SK-N-DZ (cell line): ENCODE data around the gene RAB1A.
A peak's percentile ranks its signal among the peaks of the same experiment; 100 is the strongest.
"Not testable (repeated sequence)": the region's sequence is repeated elsewhere in the genome, so short reads cannot be mapped to it uniquely, and the experiment has no call there.

ENCODE experiments used
- DNase-seq: peaks from one replicate; pipeline ENCODE4 v3.0.0-alpha.2; 2015; ENCODE audit warnings: low spot score

RAB1A gene

GRCh38 chr2:65136253-65136652 lies 6.3 kb upstream of the RAB1A start:
- DNase-seq, result no peak

- no peak for DNase-seq
Measured at GRCh38 chr2:65134158-65134557, 4.3 kb upstream of the RAB1A start.

- no peak for DNase-seq
Measured at GRCh38 chr2:65133626-65134025, 3.7 kb upstream of the RAB1A start.

GRCh38 chr2:65132930-65133329 lies 3.0 kb upstream of the RAB1A start:
- not testable (repeated sequence) for DNase-seq

- no peak for DNase-seq
Measured at GRCh38 chr2:65130664-65131175, 814 bp upstream of the RAB1A start.

- peak; percentile 12 for DNase-seq
Measured at GRCh38 chr2:65129286-65129825, 550 bp downstream of the RAB1A start.

GRCh38 chr2:65128297-65129190 lies 1.4 kb downstream of the RAB1A start:
- DNase-seq, result no peak

- DNase-seq, result not testable (repeated sequence)
Measured at GRCh38 chr2:65125457-65125856, 4.4 kb downstream of the RAB1A start.

- no peak for DNase-seq
Measured at GRCh38 chr2:65122313-65122712, 7.6 kb downstream of the RAB1A start.

- DNase-seq, result no peak
Measured at GRCh38 chr2:65120990-65121693, 8.8 kb downstream of the RAB1A start.

GRCh38 chr2:65116645-65117044 lies 13.3 kb downstream of the RAB1A start:
- no peak for DNase-seq

GRCh38 chr2:65114921-65115320 lies 15.0 kb downstream of the RAB1A start:
- DNase-seq, result no peak

GRCh38 chr2:65113816-65114215 lies 16.1 kb downstream of the RAB1A start:
- no peak for DNase-seq

- no peak for DNase-seq
Measured at GRCh38 chr2:65113229-65113628, 16.7 kb downstream of the RAB1A start.

- DNase-seq, result no peak
Measured at GRCh38 chr2:65112633-65113032, 17.3 kb downstream of the RAB1A start.

- DNase-seq, result no peak
Measured at GRCh38 chr2:65108780-65109179, 21.1 kb downstream of the RAB1A start.

- DNase-seq, result no peak
Measured at GRCh38 chr2:65107530-65107929, 22.4 kb downstream of the RAB1A start.

GRCh38 chr2:65103013-65103715 lies 26.7 kb downstream of the RAB1A start:
- DNase-seq, result no peak

- DNase-seq, result no peak
Measured at GRCh38 chr2:65101071-65101470, 28.8 kb downstream of the RAB1A start.

- no peak for DNase-seq
Measured at GRCh38 chr2:65098741-65099140, 31.2 kb downstream of the RAB1A start.

GRCh38 chr2:65097844-65098243 lies 32.1 kb downstream of the RAB1A start:
- no peak for DNase-seq

- no peak for DNase-seq
Measured at GRCh38 chr2:65096948-65097347, 33.0 kb downstream of the RAB1A start.
